Activated naive CD8-positive, alpha-beta T cell treated with anti-CD3 and anti-CD28 coated beads, Interleukin-2, amount 10 ng/mL, durations not matched to agents 7 days and 5 days (primary cell): Measurements from ENCODE around the gene IRF2. TPM values are rescaled to one million over a fixed set of nuclear protein-coding genes. Genes with fewer than 3 reads are reported as not detected.

Experiments used
- ATAC-seq: fragments of 150-1000 bp; cut with Tn5 transposase; one replicate; pipeline ENCODE4 v1.10.0; 2021; ENCODE audit warnings: low read depth, moderate library complexity
- POLR2A ChIA-PET: fragments of 350-600 bp; sonication (Branson Sonifier 250); formaldehyde crosslinking; loops from one replicate; lab custom pipeline; 2021; ENCODE audit warnings: antibody characterized with exemption; lab: Charles Lee
- DNase-seq: peaks from one replicate; pipeline ENCODE4 v3.0.0; 2021
- H3K27ac Mint-ChIP-seq: one replicate; pipeline ENCODE4 v1.8.0; 2022; ENCODE audit warnings: mild to moderate bottlenecking, mixed read lengths
- H3K27me3 Mint-ChIP-seq: one replicate; pipeline ENCODE4 v1.8.0; 2022; ENCODE audit warnings: mild to moderate bottlenecking, moderate library complexity, mixed read lengths
- H3K36me3 Mint-ChIP-seq: one replicate; pipeline ENCODE4 v1.8.0; 2021; ENCODE audit warnings: mild to moderate bottlenecking, mixed read lengths
- H3K4me1 Mint-ChIP-seq: one replicate; pipeline ENCODE4 v1.8.0; 2021; ENCODE audit warnings: mixed read lengths
- H3K4me3 Mint-ChIP-seq: one replicate; pipeline ENCODE4 v1.8.0; 2022; ENCODE audit warnings: mild to moderate bottlenecking, moderate library complexity, mixed read lengths
- H3K9me3 Mint-ChIP-seq: one replicate; pipeline ENCODE4 v1.8.0; 2021; ENCODE audit warnings: mixed read lengths
- total RNA-seq, 2 experiments: library from RNA; stranded (reverse); gene quantifications; one replicate each; pipeline ENCODE4 v1.2.3, GENCODE V29; 2021

The IRF2 gene
- total RNA-seq, 2 experiments from 2014 or later = 72.0 to 73.2 TPM

DNA sequence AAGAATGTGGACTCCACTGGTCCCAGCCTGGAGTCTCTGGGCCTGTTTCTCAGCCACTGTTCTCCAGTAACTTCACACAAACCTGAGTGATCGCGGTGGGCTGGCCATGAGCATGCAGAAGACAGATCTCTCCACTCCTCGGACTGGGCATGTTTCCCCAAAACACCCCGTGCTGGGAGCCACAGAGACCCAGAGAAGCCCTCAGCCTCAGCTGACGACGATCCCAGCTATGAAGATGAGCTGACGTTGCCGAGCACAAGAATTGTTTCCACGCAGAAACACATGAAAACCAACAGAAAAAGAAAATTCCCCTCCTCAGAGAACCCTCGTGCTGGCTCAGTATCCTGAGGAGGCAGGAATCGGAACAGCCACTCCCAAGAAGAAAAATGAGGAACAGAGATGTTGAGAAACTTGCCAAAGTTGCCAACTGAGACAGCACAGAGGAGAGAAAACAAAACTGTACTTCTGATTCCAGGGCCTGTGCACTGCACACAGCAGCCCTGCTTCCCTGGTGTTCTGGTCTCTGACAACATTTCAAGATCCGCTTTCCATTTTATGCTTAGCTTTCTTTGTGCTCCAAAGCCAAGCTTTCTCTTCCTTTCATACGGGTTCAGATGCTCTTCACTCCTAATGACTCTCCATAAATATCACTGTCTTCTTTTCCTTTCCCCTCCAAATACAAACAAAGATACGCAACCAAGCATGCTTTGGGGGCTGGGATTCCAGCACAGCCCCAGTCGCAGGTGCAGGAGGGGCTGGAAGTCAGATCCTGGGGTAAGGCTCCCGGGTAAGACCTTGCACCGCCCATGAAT is 81.4 kb downstream of the IRF2 start:
- H3K36me3 Mint-ChIP-seq = peaks cover 82% of the 10 kb centered on the region
- DNase-seq (no peak), ATAC-seq (no peak)
- H3K27ac Mint-ChIP-seq = no peak overlapping the region
- POLR2A ChIA-PET = interaction anchor here (0.6 kb wide), 1 partner anchor 81 kb away, joined by 3 read pairs; the partner anchor contains the start of gene IRF2
- H3K4me3 Mint-ChIP-seq = no peak overlapping the region
- H3K27me3 Mint-ChIP-seq = no peaks in the 10 kb centered on the region
- peaks cover 21% of the 10 kb centered on the region for H3K4me1 Mint-ChIP-seq
- no peaks in the 10 kb centered on the region for H3K9me3 Mint-ChIP-seq

DNA sequence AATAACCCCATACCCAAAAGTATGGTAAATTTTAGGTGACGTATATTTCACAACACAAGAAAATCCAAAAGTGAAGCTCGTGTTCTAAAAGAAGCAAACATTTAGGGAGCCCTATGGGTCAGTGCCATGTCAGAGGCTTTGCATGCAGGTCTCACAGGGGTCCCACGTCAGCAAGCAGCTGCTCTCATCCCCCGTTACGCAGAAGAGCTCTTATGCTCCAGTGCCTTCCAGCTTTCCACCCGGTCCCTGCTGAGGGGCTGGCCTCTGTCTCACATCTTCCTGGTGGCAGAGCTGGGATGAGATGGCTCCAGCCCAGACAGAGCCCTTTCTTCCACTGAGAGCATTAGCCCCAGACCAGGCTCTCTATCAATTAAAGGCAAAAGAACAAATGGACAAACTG is 82.0 kb downstream of the IRF2 start:
- H3K27me3 Mint-ChIP-seq = no peaks in the 10 kb centered on the region
- POLR2A ChIA-PET = no interaction called here
- H3K36me3 Mint-ChIP-seq = peaks cover 77% of the 10 kb centered on the region

DNA sequence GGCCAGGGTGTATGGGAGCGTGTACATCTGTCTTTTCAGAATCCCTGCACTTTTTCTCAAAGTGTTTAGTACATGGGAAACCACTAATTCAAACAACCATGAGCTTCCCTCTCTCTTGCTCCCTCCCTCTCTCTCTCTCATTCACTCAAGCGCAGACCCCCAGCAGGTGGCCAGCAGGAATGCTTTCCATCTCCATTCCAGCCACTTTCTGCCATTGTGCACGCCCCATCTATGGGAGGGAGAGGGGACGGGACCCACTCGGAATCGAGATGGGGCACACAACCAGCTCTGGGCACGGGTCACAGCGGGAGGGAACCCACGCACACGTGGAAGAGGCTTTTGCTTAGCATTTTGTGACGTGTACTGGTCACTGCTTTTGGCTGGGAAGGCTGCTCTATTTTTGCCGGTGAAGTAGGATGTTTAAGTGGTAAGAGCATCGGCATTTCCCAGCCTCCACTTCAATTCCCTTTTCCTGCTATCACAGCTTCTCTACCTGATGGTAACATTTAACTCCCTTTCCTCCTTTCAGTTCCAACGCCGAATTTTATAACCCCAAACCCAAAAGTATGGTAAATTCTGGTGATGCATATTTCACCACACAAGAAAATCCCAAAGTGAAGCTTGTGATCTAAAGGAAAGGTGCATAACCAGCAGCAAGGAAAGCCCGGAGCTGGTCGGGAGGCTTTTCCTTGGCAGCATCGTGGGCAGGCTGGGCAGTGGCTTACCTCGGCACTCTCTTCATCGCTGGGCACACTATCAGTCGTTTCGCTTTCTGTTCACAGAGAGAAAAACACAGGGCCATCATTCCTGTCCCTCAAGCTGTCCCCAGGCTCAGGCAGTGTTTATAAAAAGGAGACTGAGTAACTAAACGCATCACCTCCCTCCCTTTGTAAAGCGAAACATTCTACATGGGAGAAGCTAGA is 84.1 kb downstream of the IRF2 start:
- Mint-ChIP-seq H3K36me3 (peaks cover 72% of the 10 kb centered on the region), H3K4me3 (no peak overlapping the region), H3K27ac (no peak overlapping the region), H3K9me3 (no peaks in the 10 kb centered on the region), H3K4me1 (peaks cover 30% of the 10 kb centered on the region), H3K27me3 (no peaks in the 10 kb centered on the region)
- no peak for DNase-seq
- ATAC-seq = no peak
- POLR2A ChIA-PET = interaction anchor here (1.1 kb wide), 2 partner anchors 9 to 84 kb away, joined by 3 read pairs; partner anchors contain the start of gene IRF2

More for the DNA sequence above, 82.0 kb downstream of the IRF2 start:
- Mint-ChIP-seq H3K9me3 (no peaks in the 10 kb centered on the region), H3K4me1 (peaks cover 20% of the 10 kb centered on the region), H3K27ac (no peak overlapping the region), H3K4me3 (no peak overlapping the region)
- ATAC-seq (no peak), DNase-seq (no peak)

DNA sequence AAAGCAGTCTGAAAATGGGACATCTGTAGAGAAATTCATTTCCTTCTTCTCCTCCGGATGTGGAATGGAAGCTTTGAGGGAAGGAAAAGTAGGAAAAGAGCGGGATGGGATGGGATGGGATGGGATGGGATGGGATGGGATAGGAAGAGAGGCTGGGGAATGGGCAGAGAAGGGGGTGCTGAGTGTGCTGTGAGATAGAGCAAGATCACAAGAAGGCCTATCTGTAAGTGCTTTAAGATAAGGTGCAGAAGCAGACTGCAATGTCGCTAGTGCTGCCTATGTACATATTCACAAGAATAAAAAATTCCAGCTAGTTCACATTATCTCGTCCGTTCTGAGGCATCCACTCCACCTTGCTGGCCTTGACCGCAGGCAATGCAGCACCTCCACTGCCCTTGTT is 86.2 kb downstream of the IRF2 start:
- Mint-ChIP-seq H3K27me3 (no peaks in the 10 kb centered on the region), H3K36me3 (peaks cover 55% of the 10 kb centered on the region), H3K4me3 (no peak overlapping the region), H3K9me3 (no peaks in the 10 kb centered on the region), H3K27ac (no peak overlapping the region), H3K4me1 (peaks cover 39% of the 10 kb centered on the region)
- POLR2A ChIA-PET = interaction anchor here (0.6 to 0.9 kb wide), 2 partner anchors 57 to 86 kb away, joined by 3 read pairs; partner anchors contain the start of gene IRF2
- ATAC-seq (no peak), DNase-seq (no peak)

DNA sequence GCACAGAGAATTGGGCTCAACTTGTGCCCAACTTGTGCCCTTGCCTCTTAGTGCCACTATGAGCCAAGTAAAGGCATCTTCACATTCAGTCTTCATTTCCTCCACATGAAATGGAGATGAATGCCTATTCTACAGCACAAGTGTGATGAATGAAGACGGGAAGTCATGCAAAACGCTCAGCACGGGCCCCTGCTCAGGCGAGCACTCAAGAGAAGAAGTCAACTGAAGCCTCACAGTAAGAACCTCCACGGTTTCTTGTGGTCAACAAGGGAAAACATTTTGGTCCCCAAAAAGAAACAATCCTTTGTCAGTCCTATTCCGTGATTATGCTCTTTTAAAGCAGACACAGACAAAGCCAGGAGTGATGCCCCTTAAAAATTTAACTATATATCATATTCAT is 87.0 kb downstream of the IRF2 start:
- Mint-ChIP-seq H3K9me3 (no peaks in the 10 kb centered on the region), H3K27ac (peak overlapping the region; percentile 37), H3K36me3 (peaks cover 47% of the 10 kb centered on the region), H3K27me3 (no peaks in the 10 kb centered on the region), H3K4me3 (no peak overlapping the region), H3K4me1 (peaks cover 46% of the 10 kb centered on the region)
- ATAC-seq (no peak), DNase-seq (no peak)
- POLR2A ChIA-PET = interaction anchor here (0.9 kb wide), 1 partner anchor 87 kb away, joined by 3 read pairs; the partner anchor contains the start of gene IRF2

DNA sequence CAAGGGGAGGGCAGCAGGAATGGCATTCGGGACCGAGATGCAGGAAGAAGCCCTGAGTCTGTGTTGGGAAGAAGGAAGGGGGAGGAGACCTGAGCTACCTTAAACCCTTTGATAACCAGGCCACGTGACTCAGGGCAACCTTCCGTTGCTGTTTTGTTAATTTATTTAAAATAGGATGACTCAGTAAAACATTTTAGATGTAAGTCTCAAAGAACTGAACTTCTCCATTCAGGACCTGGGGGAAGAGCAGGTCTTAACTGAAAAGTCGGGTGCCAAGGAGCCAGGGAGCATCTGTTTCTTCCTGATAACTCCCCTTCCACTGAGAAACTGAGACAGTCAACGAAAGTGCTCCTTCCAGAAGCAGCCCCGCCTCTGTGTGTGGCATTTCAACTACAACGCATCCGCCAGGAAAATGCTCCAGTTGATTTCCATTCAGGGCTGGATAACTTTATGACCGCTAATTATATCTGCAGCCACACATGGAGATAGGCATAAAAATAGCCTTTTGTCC is 88.0 kb downstream of the IRF2 start:
- Mint-ChIP-seq H3K27me3 (no peaks in the 10 kb centered on the region), H3K27ac (peak overlapping the region; percentile 58), H3K36me3 (peaks cover 40% of the 10 kb centered on the region), H3K9me3 (no peaks in the 10 kb centered on the region), H3K4me3 (no peak overlapping the region), H3K4me1 (peaks cover 55% of the 10 kb centered on the region)
- no peak for DNase-seq
- no peak for ATAC-seq
- POLR2A ChIA-PET = no interaction called here

DNA sequence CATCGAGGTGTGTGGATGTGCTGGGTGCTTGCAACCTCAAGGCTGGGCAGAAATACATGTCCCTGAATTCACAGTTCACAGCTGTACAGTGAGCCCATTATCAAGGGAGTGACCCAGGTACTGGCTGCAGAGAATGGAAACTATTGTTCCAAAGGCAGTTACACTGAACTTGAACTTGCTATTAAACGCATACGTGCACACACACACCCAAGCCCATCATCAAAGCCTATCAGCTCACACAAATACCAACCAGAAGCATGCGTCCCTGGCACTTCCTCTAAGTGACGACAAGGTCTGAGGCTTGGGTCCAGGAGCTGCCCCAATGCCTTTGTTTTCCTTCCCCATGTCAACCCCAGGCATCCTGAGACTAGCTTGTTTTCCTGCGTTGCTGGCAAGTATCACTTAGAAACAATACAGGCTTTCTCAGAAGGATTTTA is 88.6 kb downstream of the IRF2 start:
- POLR2A ChIA-PET = no interaction called here
- no peak for ATAC-seq

DNA sequence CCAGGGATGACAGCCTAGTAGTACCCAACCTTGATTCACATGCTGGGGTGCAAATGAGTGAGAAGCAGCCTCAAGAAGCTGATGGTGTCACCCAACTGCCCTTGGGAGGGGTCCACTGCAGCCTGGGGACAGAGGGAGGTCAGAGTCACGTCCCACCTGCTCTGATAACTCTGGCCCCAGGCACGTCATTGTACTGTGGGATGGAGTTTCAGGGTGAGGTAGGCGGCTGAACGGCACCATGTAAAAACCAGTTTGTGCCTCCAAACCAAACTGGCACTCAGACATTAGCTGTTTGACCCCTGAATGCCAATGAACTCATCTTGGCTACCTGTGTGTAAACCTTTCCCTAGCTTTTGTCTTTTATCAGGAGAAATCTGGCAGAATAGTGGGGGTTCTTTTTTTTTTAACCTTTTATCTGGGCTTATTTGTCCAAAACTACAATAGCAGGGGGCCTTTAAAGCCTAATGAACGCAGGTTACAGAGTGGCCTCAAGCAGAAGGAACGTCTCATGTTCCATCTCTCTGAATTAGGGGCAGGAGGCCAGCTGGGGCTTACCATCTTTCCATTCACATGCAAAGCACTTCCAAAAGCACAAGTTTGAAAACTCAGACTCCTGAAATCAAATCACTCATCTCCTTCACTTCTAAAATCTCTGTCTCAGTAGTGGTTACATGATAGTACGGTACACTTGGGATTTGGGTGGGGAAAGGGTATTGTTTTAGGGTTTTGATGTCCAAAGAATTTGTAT is 89.4 kb downstream of the IRF2 start:
- DNase-seq (no peak), ATAC-seq (no peak)
- Mint-ChIP-seq H3K36me3 (peaks cover 42% of the 10 kb centered on the region), H3K9me3 (peaks cover 3% of the 10 kb centered on the region), H3K4me1 (peaks cover 53% of the 10 kb centered on the region), H3K27ac (peak overlapping the region; percentile 85), H3K4me3 (peak overlapping the region; percentile 70), H3K27me3 (no peaks in the 10 kb centered on the region)
- POLR2A ChIA-PET = interaction anchor here (1.1 to 3.2 kb wide), 5 partner anchors 24 to 90 kb away, joined by 3 to 11 read pairs (median 4); partner anchors contain the start of gene IRF2

More for the DNA sequence above, 88.6 kb downstream of the IRF2 start:
- peaks cover 40% of the 10 kb centered on the region for H3K36me3 Mint-ChIP-seq
- H3K4me1 Mint-ChIP-seq = peaks cover 52% of the 10 kb centered on the region
- no peak overlapping the region for H3K4me3 Mint-ChIP-seq
- peak overlapping the region; percentile 58 for H3K27ac Mint-ChIP-seq
- no peaks in the 10 kb centered on the region for H3K9me3 Mint-ChIP-seq
- no peaks in the 10 kb centered on the region for H3K27me3 Mint-ChIP-seq
- no peak for DNase-seq

DNA sequence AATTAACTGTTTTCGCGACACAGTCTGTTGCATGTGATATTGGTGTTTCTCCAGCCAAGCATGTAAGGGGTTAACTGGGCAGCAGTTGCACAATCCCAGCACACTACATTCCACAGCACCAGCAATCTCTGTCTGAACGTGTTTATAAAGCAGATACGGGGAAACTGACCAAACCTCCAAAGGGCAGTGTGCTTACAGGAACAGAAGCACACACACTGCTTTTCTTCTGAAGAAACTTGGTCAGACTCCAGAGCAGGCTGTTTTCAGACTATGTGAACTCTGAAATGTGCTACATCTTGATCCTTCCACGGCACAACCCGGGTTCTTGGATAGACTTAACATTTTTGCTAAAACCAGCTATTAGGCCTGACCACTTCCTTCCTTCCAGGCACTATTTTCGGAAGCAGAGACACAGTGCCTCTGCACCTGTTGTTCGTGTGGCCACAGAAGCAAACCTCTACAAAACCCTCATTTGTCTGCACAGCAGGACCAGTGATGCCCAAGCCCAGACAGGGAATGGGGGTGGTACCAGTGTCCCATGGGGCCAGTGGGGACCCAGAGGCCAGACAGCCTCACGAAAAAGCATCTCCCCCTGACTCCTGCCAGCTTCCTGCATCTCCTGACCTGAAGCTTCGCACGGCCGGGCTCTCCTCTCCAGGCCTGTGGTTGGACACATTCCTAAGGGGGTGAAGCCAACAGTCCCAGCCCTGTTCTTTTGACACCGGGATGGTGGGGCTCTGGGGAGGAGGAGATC is 90.1 kb downstream of the IRF2 start:
- Mint-ChIP-seq H3K27me3 (no peaks in the 10 kb centered on the region), H3K36me3 (peaks cover 39% of the 10 kb centered on the region), H3K4me1 (peaks cover 53% of the 10 kb centered on the region), H3K9me3 (peaks cover 6% of the 10 kb centered on the region), H3K4me3 (peak overlapping the region; percentile 70), H3K27ac (peak overlapping the region; percentile 85)
- POLR2A ChIA-PET = interaction anchor here (1.1 to 3.2 kb wide), 6 partner anchors 25 to 90 kb away, joined by 3 to 11 read pairs (median 4); partner anchors contain the start of gene IRF2
- peak; percentile 48 for DNase-seq
- peak; percentile 69 for ATAC-seq

DNA sequence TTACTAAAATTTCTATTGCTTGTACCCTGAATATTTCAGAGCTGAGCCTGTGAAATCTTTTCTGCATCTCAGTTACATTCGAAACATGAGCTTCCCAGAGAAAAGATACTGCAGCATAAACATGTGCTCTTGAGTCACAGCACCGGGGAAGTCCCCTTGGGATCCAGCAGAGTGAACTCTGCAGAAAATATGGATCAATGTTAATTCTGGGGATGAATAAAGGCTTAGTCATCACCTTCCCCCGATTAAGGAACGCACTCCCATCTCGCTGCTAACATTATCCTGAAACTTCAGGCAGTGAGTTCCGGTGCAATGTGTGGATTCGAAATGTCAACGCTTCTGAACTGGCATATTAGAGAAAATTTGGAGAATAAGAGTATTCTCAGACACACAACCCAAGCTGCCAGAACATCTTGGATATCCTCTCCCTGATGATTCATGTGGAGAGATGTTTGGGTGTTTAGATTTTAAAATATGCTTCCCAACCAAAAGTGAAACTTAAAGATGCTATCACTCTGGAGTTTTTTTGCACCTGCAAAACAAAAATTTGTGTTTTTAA is 90.8 kb downstream of the IRF2 start:
- Mint-ChIP-seq H3K9me3 (peaks cover 6% of the 10 kb centered on the region), H3K4me1 (peaks cover 57% of the 10 kb centered on the region), H3K27ac (peak overlapping the region; percentile 85), H3K4me3 (peak overlapping the region; percentile 70), H3K27me3 (no peaks in the 10 kb centered on the region), H3K36me3 (peaks cover 35% of the 10 kb centered on the region)
- POLR2A ChIA-PET = interaction anchor here (1.2 to 3.2 kb wide), 7 partner anchors 31 to 91 kb away, joined by 3 to 11 read pairs (median 4); partner anchors contain the start of gene IRF2
- DNase-seq (no peak), ATAC-seq (no peak)

DNA sequence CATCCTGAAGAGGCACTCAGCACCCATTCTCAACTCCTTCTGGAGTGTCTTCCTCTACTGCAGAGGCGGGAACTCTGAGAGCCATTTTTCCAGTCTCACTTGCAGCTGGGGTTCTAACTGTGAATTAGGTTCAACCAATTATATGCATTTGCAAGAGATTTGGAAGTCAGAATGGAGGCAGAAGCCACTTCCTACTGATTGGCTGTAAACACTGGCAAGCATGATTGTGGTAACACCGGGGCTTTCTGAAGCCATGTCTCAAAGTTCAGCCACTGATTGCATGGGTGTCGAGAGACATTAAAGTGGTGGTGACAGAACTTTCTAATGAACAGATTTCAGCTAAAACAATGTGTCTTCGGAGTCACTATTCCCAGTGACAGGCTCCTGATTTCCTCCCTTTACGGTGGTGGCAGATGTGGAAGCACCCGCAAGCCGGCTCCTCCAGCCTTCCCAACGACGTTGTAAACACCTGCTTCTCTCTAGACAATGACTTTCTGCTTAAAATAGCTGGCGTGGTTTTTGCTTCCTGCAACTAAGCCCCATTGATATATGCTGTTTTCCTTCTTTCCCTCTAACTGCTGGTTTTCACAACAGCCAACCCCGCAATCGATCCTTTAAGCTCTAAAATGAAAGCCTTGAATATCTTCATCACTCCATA is 92.0 kb downstream of the IRF2 start:
- Mint-ChIP-seq H3K27ac (peak overlapping the region; percentile 72), H3K4me1 (peaks cover 58% of the 10 kb centered on the region), H3K4me3 (peak overlapping the region; percentile 77), H3K9me3 (peaks cover 6% of the 10 kb centered on the region), H3K36me3 (peaks cover 35% of the 10 kb centered on the region), H3K27me3 (no peaks in the 10 kb centered on the region)
- DNase-seq (no peak), ATAC-seq (peak; percentile 53)
- POLR2A ChIA-PET = interaction anchor here (0.8 to 3.2 kb wide), 6 partner anchors 30 to 352 kb away, joined by 3 to 11 read pairs (median 3); partner anchors contain the start of genes CENPU and IRF2
